ENCODE results near the gene CEND1.

DNA sequence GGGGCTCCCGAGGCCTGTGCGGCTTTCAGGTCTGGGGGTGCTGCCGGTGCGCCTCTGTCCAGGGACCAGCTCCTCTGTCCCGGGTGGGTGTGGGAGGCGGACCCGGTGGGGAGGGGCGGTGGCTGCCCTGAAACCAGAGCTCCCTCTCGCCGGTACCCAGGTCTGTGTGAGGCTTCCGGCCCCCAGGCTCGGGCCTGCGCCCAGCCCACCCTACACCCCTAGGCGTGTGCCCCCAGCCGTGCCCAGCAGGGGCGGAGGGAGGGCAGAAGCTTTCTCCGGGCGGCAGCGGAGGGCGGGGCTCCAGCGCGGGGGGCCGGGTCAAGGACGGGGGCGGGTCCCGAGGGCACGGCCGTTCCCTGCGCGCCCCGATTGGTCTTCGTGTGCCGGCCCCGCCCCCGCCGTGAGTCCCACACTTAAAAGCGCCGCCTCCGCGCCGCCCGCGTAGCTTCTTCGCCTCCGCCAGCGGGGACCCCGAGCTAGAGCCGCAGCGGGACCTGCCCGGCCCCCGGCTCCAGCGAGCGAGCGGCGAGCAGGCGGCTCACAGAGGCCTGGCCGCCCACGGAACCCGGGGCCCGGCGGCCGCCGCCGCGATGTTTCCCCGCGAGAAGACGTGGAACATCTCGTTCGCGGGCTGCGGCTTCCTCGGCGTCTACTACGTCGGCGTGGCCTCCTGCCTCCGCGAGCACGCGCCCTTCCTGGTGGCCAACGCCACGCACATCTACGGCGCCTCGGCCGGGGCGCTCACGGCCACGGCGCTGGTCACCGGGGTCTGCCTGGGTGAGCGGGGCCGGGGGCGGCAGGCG, 29.4 kb upstream of the CEND1 start:
- TF ChIP-seq, protein P1, sequence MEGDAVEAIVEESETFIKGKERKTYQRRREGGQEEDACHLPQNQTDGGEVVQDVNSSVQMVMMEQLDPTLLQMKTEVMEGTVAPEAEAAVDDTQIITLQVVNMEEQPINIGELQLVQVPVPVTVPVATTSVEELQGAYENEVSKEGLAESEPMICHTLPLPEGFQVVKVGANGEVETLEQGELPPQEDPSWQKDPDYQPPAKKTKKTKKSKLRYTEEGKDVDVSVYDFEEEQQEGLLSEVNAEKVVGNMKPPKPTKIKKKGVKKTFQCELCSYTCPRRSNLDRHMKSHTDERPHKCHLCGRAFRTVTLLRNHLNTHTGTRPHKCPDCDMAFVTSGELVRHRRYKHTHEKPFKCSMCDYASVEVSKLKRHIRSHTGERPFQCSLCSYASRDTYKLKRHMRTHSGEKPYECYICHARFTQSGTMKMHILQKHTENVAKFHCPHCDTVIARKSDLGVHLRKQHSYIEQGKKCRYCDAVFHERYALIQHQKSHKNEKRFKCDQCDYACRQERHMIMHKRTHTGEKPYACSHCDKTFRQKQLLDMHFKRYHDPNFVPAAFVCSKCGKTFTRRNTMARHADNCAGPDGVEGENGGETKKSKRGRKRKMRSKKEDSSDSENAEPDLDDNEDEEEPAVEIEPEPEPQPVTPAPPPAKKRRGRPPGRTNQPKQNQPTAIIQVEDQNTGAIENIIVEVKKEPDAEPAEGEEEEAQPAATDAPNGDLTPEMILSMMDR (conservative IDR thresholded peaks at IDR 0.05), result no peak
- TF ChIP-seq ZFX (IDR thresholded peaks at IDR 0.05), result no peak

All from C4-2B (cell line).